ENCODE results near the gene SYPL1. TPM values are rescaled to one million over a fixed set of nuclear protein-coding genes. Genes with fewer than 3 reads are reported as not detected.

SYPL1 gene
- total RNA-seq, 1 experiment from 2014 or later, result 39.2 TPM

- H3K23ac ChIP-seq (ENCODE audit: insufficient read length, low read depth, low read length), result no peak overlapping the region
Measured at GRCh38 chr7:106122713-106123112, 10.6 kb upstream of the SYPL1 start.

More at GRCh38 chr7:106122713-106123112, 10.6 kb upstream of the SYPL1 start:
- Histone ChIP-seq H3K27me3 (ENCODE audit: insufficient read depth, low read length) (no peaks in the 10 kb centered on the region), H3K4me1 (ENCODE audit: insufficient read depth, low read length) (peaks cover 5% of the 10 kb centered on the region; the same call in 1 of the 2 replicates), H2BK120ac (ENCODE audit: low read depth, low read length, poor library complexity, severe bottlenecking) (no peak overlapping the region), H3K9ac (ENCODE audit: extremely low read depth, insufficient read length, low read length) (no peak overlapping the region), H3K79me2 (ENCODE audit: insufficient read depth, low read length) (no peaks in the 10 kb centered on the region), H3K14ac (ENCODE audit: insufficient read depth, low read length) (no peak overlapping the region), H3K4me2 (ENCODE audit: insufficient read depth, insufficient read length, low read length) (no peak overlapping the region), H4K5ac (ENCODE audit: insufficient read length, low read depth, low read length) (no peak overlapping the region), H2AFZ (ENCODE audit: low read length) (no peak overlapping the region), H3K79me1 (ENCODE audit: insufficient read depth, low read depth, low read length, poor library complexity, severe bottlenecking) (no peaks in the 10 kb centered on the region), H4K8ac (replicated peaks; ENCODE audit: insufficient read length, low read depth, low read length) (no peak overlapping the region), H4K91ac (ENCODE audit: insufficient read length, low read depth, low read length) (no peak overlapping the region), H3K27ac (ENCODE audit: insufficient read length, low read depth, low read length) (no peak overlapping the region), H3K23me2 (ENCODE audit: insufficient read length, low read depth, low read length, poor library complexity, severe bottlenecking) (no peaks in the 10 kb centered on the region), H2BK12ac (ENCODE audit: insufficient read length, low read depth, low read length) (no peak overlapping the region), H4K20me1 (ENCODE audit: control insufficient read depth, insufficient read depth, insufficient read length) (no peaks in the 10 kb centered on the region), H3K56ac (ENCODE audit: insufficient read length, low read depth, low read length) (no peak overlapping the region), H3K9me3 (ENCODE audit: control insufficient read depth, low read depth, low read length) (no peaks in the 10 kb centered on the region), H2BK15ac (ENCODE audit: low read depth, low read length) (no peak overlapping the region), H2BK20ac (ENCODE audit: low read depth, low read length, poor library complexity, severe bottlenecking) (no peak overlapping the region), H3K18ac (ENCODE audit: insufficient read length, low read depth, low read length) (no peak overlapping the region), H2BK5ac (ENCODE audit: insufficient read length, low read length) (no peak overlapping the region), H2AK5ac (ENCODE audit: insufficient read length, low read length) (no peak overlapping the region), H3T11ph (ENCODE audit: low read length) (no peak overlapping the region), H3K4ac (ENCODE audit: low read depth, low read length) (no peak overlapping the region)
- H3K36me3 Mint-ChIP-seq (ENCODE audit: insufficient read depth in 1 of 3, low read depth in 3 of 3), result no peaks in the 10 kb centered on the region
- no peak for DNase-seq
- no peaks in the 10 kb centered on the region for H3K9me3 Mint-ChIP-seq
- H3K27me3 Mint-ChIP-seq (ENCODE audit: low read depth), result no peaks in the 10 kb centered on the region
- TF ChIP-seq, protein P1, sequence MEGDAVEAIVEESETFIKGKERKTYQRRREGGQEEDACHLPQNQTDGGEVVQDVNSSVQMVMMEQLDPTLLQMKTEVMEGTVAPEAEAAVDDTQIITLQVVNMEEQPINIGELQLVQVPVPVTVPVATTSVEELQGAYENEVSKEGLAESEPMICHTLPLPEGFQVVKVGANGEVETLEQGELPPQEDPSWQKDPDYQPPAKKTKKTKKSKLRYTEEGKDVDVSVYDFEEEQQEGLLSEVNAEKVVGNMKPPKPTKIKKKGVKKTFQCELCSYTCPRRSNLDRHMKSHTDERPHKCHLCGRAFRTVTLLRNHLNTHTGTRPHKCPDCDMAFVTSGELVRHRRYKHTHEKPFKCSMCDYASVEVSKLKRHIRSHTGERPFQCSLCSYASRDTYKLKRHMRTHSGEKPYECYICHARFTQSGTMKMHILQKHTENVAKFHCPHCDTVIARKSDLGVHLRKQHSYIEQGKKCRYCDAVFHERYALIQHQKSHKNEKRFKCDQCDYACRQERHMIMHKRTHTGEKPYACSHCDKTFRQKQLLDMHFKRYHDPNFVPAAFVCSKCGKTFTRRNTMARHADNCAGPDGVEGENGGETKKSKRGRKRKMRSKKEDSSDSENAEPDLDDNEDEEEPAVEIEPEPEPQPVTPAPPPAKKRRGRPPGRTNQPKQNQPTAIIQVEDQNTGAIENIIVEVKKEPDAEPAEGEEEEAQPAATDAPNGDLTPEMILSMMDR (conservative IDR thresholded peaks at IDR 0.05), result no peak
- H3K4me1 Mint-ChIP-seq, result peaks cover 12 to 25% of the 10 kb centered on the region in 2 experiments
- no CpG with 5 or more reads among the region's 1 CpG for WGBS (ENCODE audit: extremely low coverage, insufficient read length, low lambda C conversion rate)
- H3K4me3 Mint-ChIP-seq, result no peak overlapping the region
- no peak overlapping the region for H3K27ac Mint-ChIP-seq

Data from H9 (cell line).